HG03378 (cell line): Measurements from ENCODE around the gene BRCA1.
"Not testable (repeated sequence)": the region's sequence is repeated elsewhere in the genome, so short reads cannot be mapped to it uniquely, and the experiment has no call there.

ENCODE experiments used
- ATAC-seq: cut with Tn5 transposase; IDR thresholded peaks from one replicate; pipeline ENCODE4 v1.9.1; 2021; ENCODE audit warnings: mild to moderate bottlenecking, moderate library complexity; ENCODE audit not compliant: unreplicated experiment

BRCA1 gene

GRCh38 chr17:43070257-43070656 is 54.9 kb downstream of the BRCA1 start:
- ATAC-seq: no peak

- no peak for ATAC-seq
Observed at GRCh38 chr17:43069368-43069898, 55.7 kb downstream of the BRCA1 start.

GRCh38 chr17:43068570-43069367 is 56.4 kb downstream of the BRCA1 start:
- no peak for ATAC-seq

- ATAC-seq: no peak
Observed at GRCh38 chr17:43062984-43063638, 62.1 kb downstream of the BRCA1 start.

GRCh38 chr17:43056051-43056450 is 69.1 kb downstream of the BRCA1 start:
- ATAC-seq: no peak

GRCh38 chr17:43053008-43053407 is 72.2 kb downstream of the BRCA1 start:
- ATAC-seq: not testable (repeated sequence)

GRCh38 chr17:43051969-43052368 is 73.2 kb downstream of the BRCA1 start:
- ATAC-seq: no peak

GRCh38 chr17:43044024-43044423 is 81.1 kb downstream of the BRCA1 start:
- ATAC-seq: no peak

GRCh38 chr17:43043307-43043706 is 81.9 kb downstream of the BRCA1 start:
- no peak for ATAC-seq

GRCh38 chr17:43042025-43042628 is 83.0 kb downstream of the BRCA1 start:
- no peak for ATAC-seq

GRCh38 chr17:43040655-43041054 is 84.5 kb downstream of the BRCA1 start:
- ATAC-seq: no peak

GRCh38 chr17:43039646-43040045 is 85.5 kb downstream of the BRCA1 start:
- ATAC-seq: no peak

- ATAC-seq: no peak
Observed at GRCh38 chr17:43034894-43035293, 90.3 kb downstream of the BRCA1 start.

- no peak for ATAC-seq
Observed at GRCh38 chr17:43033948-43034881, 90.9 kb downstream of the BRCA1 start.

GRCh38 chr17:43031666-43032065 is 93.5 kb downstream of the BRCA1 start:
- no peak for ATAC-seq

GRCh38 chr17:43030137-43030767 is 94.9 kb downstream of the BRCA1 start:
- ATAC-seq: no peak

GRCh38 chr17:43028221-43028861 is 96.8 kb downstream of the BRCA1 start:
- ATAC-seq: no peak

- ATAC-seq: no peak
Observed at GRCh38 chr17:43027091-43028032, 97.8 kb downstream of the BRCA1 start.

GRCh38 chr17:43026595-43026994 is 98.6 kb downstream of the BRCA1 start:
- ATAC-seq: no peak
